B cell (primary cell): ENCODE data around the gene HYAL2. TPM values are rescaled to one million over a fixed set of nuclear protein-coding genes. Genes with fewer than 3 reads are reported as not detected.

Source experiments
- ATAC-seq: fragments of 200-7000 bp; cut with Tn5 transposase; one replicate; pipeline ENCODE4 v1.10.0; 2021; ENCODE audit warnings: low read depth, mild to moderate bottlenecking, moderate number of reproducible peaks, moderate library complexity
- CTCF ChIA-PET: fragments of 350-600 bp; sonication (Branson Sonifier 250); formaldehyde crosslinking; loops from one replicate; lab custom pipeline; 2021; ENCODE audit warnings: antibody characterized with exemption, inconsistent platforms; lab: Charles Lee
- POLR2A ChIA-PET: fragments of 350-600 bp; sonication (Branson Sonifier 250); formaldehyde crosslinking; loops from one replicate; lab custom pipeline; 2021; ENCODE audit warnings: antibody characterized with exemption; lab: Charles Lee
- DNase-seq: peaks from one replicate; pipeline ENCODE4 v3.0.0; 2013
- H2AFZ ChIP-seq: 2 replicates; pipeline ENCODE4 v1.6.1; 2012; ENCODE audit warnings: mild to moderate bottlenecking, low read depth, low read length; ENCODE audit not compliant: insufficient read depth, poor library complexity, severe bottlenecking
- H3K27ac ChIP-seq, 2 donors: 1 replicate in 1 of 2; 2 replicates in 1 of 2; pipeline ENCODE4 v1.5.1; 2012 to 2013; ENCODE audit warnings: low read length in 2 of 2, mild to moderate bottlenecking in 2 of 2, moderate library complexity in 1 of 2
- H3K27me3 ChIP-seq, 4 experiments: fragments of 200-600 bp in 1 of 4; sonication (generic) in 1 of 4; replicated peaks in 1 of 4; 1 replicate in 2 of 4; 2 replicates in 2 of 4; pipeline versions ENCODE4 v1.6.1 to v1.7.0; 2013 to 2016; ENCODE audit warnings: low read length in 3 of 4, mild to moderate bottlenecking in 2 of 4, mixed read lengths in 1 of 4, moderate library complexity in 1 of 4; ENCODE audit not compliant: insufficient read depth in 4 of 4, control insufficient read depth in 3 of 4; ENCODE audit errors: control extremely low read depth in 1 of 4
- H3K36me3 ChIP-seq, 2 experiments: replicated peaks in 1 of 2; 1 replicate in 1 of 2; 2 replicates in 1 of 2; pipeline versions ENCODE4 v1.6.1 to v1.7.1; 2013; ENCODE audit warnings: low read length in 1 of 2; ENCODE audit not compliant: insufficient read depth in 2 of 2, control insufficient read depth in 1 of 2; ENCODE audit errors: control extremely low read depth in 1 of 2, extremely low read depth in 1 of 2
- H3K4me1 ChIP-seq, 2 donors: fragments of 200-600 bp in 1 of 2; sonication (generic) in 1 of 2; 1 replicate in 1 of 2; 2 replicates in 1 of 2; pipeline versions ENCODE4 v1.5.1 to v1.6.1; 2013 to 2017; ENCODE audit warnings: low read length in 2 of 2; ENCODE audit not compliant: control insufficient read depth in 2 of 2, insufficient read depth in 2 of 2
- H3K4me2 ChIP-seq: replicated peaks from 2 replicates; pipeline ENCODE3; 2012; ENCODE audit warnings: mild to moderate bottlenecking, low read depth, low read length; ENCODE audit not compliant: poor library complexity, severe bottlenecking
- H3K4me3 ChIP-seq, 5 experiments: fragments of 200-600 bp in 1 of 5; sonication (generic) in 1 of 5; 1 replicate in 3 of 5; 2 replicates in 2 of 5; pipeline versions ENCODE4 v1.5.1 to v1.7.0; 2011 to 2016; ENCODE audit warnings: low read length in 4 of 5, mild to moderate bottlenecking in 4 of 5, low read depth in 2 of 5, control low read depth in 1 of 5, moderate library complexity in 1 of 5; ENCODE audit not compliant: insufficient read depth in 1 of 5; ENCODE audit errors: control extremely low read depth in 1 of 5, extremely low read depth in 1 of 5
- H3K79me2 ChIP-seq: fragments of 200-600 bp; sonication (generic); one replicate; pipeline ENCODE4 v1.6.0; 2016; ENCODE audit warnings: low read length; ENCODE audit not compliant: control insufficient read depth, insufficient read depth
- H3K9ac ChIP-seq: fragments of 200-600 bp; sonication (generic); 2 replicates; pipeline ENCODE4 v1.6.1; 2017; ENCODE audit warnings: mild to moderate bottlenecking, low read length, moderate library complexity
- H3K9me3 ChIP-seq, 3 donors: one replicate each; pipeline versions ENCODE4 v1.6.1 to v1.7.1; 2013; ENCODE audit warnings: low read length in 2 of 3; ENCODE audit not compliant: control insufficient read depth in 2 of 3, insufficient read depth in 1 of 3; ENCODE audit errors: control extremely low read depth in 1 of 3
- H4K20me1 ChIP-seq: 2 replicates; pipeline ENCODE4 v1.6.0; 2012; ENCODE audit warnings: mild to moderate bottlenecking, low read length; ENCODE audit not compliant: insufficient read depth, control insufficient read depth, poor library complexity, severe bottlenecking
- H3K27ac Mint-ChIP-seq: one replicate; pipeline ENCODE4 v1.8.0; 2021; ENCODE audit warnings: mixed read lengths
- H3K27me3 Mint-ChIP-seq: one replicate; pipeline ENCODE4 v1.8.0; 2021; ENCODE audit warnings: mixed read lengths
- H3K4me1 Mint-ChIP-seq: one replicate; pipeline ENCODE4 v1.8.0; 2021; ENCODE audit warnings: mixed read lengths
- H3K4me3 Mint-ChIP-seq: one replicate; pipeline ENCODE4 v1.8.0; 2021; ENCODE audit warnings: mixed read lengths
- H3K9me3 Mint-ChIP-seq: one replicate; pipeline ENCODE4 v1.8.0; 2022; ENCODE audit warnings: mixed read lengths; ENCODE audit not compliant: insufficient read depth
- EZH2 ChIP-seq: IDR thresholded peaks from 2 replicates; pipeline ENCODE4 v1.6.1; 2012; ENCODE audit warnings: borderline replicate concordance, low read depth, mild to moderate bottlenecking, moderate library complexity, low read length; ENCODE audit not compliant: insufficient read depth, poor library complexity, severe bottlenecking
- WGBS: methylation state at CpG from one replicate; pipeline ENCODE4 v1.1.5; 2013; ENCODE audit warnings: missing lambda C conversion rate; ENCODE audit not compliant: insufficient coverage; 5-methylcytosine and 5-hydroxymethylcytosine counted together
- intact Hi-C: fragments of 100-400 bp; cut with micrococcal nuclease; formaldehyde crosslinking; loops from one replicate; pipeline ENCODE4 v1.10.0; 2022
- polyA plus RNA-seq: library from polyadenylated mRNA; depleted of rRNA; stranded (reverse); fragments of >200 nt; gene quantifications from 2 replicates; pipeline ENCODE4 v1.2.3, GENCODE V29; 2012
- total RNA-seq, 2 donors: library from RNA; stranded (reverse); fragments of 120-200 nt in 1 of 2; gene quantifications; 1 replicate in 1 of 2; 2 replicates in 1 of 2; pipeline versions ENCODE4 v1.2.3 to v1.2.4, GENCODE V29; 2013 to 2022
- TF ChIP-seq, protein P1 (sequence below): fragments of 200-600 bp; IDR thresholded peaks from one replicate; pipeline ENCODE4 v1.8.0; 2022; ENCODE audit warnings: antibody characterized with exemption, mild to moderate bottlenecking

The HYAL2 gene
- total and polyA plus RNA-seq, 2 donors (not counting 1 experiment from before 2014, with no cell fraction given), result 4.2 to 5.1 TPM

- H3K4me3 ChIP-seq, result peak overlapping the region; percentile 71 to 98 (median 91)
- peaks cover 68% of the 10 kb centered on the region for H4K20me1 ChIP-seq
- Mint-ChIP-seq H3K9me3 (no peaks in the 10 kb centered on the region), H3K27me3 (no peaks in the 10 kb centered on the region), H3K27ac (peak overlapping the region; percentile 100), H3K4me1 (peaks cover 51% of the 10 kb centered on the region), H3K4me3 (peak overlapping the region; percentile 99)
- H3K4me1 ChIP-seq, result peaks cover 23 to 41% of the 10 kb centered on the region in 2 donors
- peaks cover 73% of the 10 kb centered on the region for H3K79me2 ChIP-seq
- peak overlapping the region; percentile 99 for H3K4me2 ChIP-seq
- ChIA-PET CTCF (interaction anchor here (1.0 to 5.3 kb wide), 10 partner anchors 10 to 264 kb away, joined by 3 to 104 read pairs (median 8); partner anchors contain the start of genes HYAL3, NAA80, RASSF1 and TUSC2), POLR2A (interaction anchor here (0.6 to 7.4 kb wide), 9 partner anchors 8 to 997 kb away, joined by 4 to 96 read pairs (median 9); partner anchors contain the start of genes C3orf18, HEMK1, HYAL3 and NAA80)
- H3K27ac ChIP-seq, result peak overlapping the region; percentile 85 to 93
- no peaks in the 10 kb centered on the region for H3K9me3 ChIP-seq
- DNase-seq, result no peak
- intact Hi-C loops, result loop anchor here (1.0 to 2.0 kb wide), 4 partner anchors 8 to 59 kb away; partner anchors contain the start of genes IFRD2 and TMEM115
- peaks cover 5 to 58% of the 10 kb centered on the region in 2 experiments for H3K36me3 ChIP-seq
- H3K27me3 ChIP-seq, result no peaks in the 10 kb centered on the region
- H3K9ac ChIP-seq, result peak overlapping the region; percentile 99
- ATAC-seq, result no peak
- 84% methylated on average over 11 of the region's 11 CpGs for WGBS
- TF ChIP-seq EZH2, result no peak
- TF ChIP-seq, protein P1, sequence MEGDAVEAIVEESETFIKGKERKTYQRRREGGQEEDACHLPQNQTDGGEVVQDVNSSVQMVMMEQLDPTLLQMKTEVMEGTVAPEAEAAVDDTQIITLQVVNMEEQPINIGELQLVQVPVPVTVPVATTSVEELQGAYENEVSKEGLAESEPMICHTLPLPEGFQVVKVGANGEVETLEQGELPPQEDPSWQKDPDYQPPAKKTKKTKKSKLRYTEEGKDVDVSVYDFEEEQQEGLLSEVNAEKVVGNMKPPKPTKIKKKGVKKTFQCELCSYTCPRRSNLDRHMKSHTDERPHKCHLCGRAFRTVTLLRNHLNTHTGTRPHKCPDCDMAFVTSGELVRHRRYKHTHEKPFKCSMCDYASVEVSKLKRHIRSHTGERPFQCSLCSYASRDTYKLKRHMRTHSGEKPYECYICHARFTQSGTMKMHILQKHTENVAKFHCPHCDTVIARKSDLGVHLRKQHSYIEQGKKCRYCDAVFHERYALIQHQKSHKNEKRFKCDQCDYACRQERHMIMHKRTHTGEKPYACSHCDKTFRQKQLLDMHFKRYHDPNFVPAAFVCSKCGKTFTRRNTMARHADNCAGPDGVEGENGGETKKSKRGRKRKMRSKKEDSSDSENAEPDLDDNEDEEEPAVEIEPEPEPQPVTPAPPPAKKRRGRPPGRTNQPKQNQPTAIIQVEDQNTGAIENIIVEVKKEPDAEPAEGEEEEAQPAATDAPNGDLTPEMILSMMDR, result no peak
- peak overlapping the region; percentile 94 for H2AFZ ChIP-seq
Observed at GRCh38 chr3:50351323-50351697, 28.8 kb upstream of the HYAL2 start.
